Endothelial cell of umbilical vein (primary cell): Measurements from ENCODE around the gene ZFYVE26.

Source experiments
- EZH2 ChIP-seq: IDR thresholded peaks from 2 replicates; pipeline ENCODE4 v1.6.1; 2012; ENCODE audit warnings: borderline replicate concordance, low read depth, mild to moderate bottlenecking, moderate library complexity, low read length, inconsistent platforms; ENCODE audit not compliant: severe bottlenecking
- FOS ChIP-seq: IDR thresholded peaks from 2 replicates; pipeline ENCODE4 v1.6.1; 2011; ENCODE audit warnings: mild to moderate bottlenecking, low read length, moderate library complexity, borderline replicate concordance; ENCODE audit not compliant: insufficient read depth
- JUN ChIP-seq: IDR thresholded peaks from 2 replicates; pipeline ENCODE4 v1.6.1; 2011; ENCODE audit warnings: borderline replicate concordance, low read depth; ENCODE audit not compliant: insufficient read length, insufficient read depth
- MYC ChIP-seq: IDR thresholded peaks from one replicate; pipeline ENCODE4 v1.6.1; 2011; ENCODE audit warnings: mild to moderate bottlenecking, low read depth, low read length
- POLR2A ChIP-seq: IDR thresholded peaks from 2 replicates; pipeline ENCODE4 v1.6.1; 2012; ENCODE audit warnings: low read depth, mild to moderate bottlenecking, control low read depth, low read length
- POLR2AphosphoS5 ChIP-seq: IDR thresholded peaks from 2 replicates; pipeline ENCODE4 v1.6.1; 2012; ENCODE audit warnings: low read depth, mild to moderate bottlenecking, control low read depth, low read length, moderate library complexity; ENCODE audit not compliant: insufficient read depth
- TF ChIP-seq, protein P1 (sequence below), 2 donors: IDR thresholded peaks; 1 replicate in 1 of 2; 2 replicates in 1 of 2; pipeline ENCODE4 v1.5.1; 2011; ENCODE audit warnings: low read length in 2 of 2, mild to moderate bottlenecking in 2 of 2, moderate library complexity in 2 of 2, control low read depth in 1 of 2, inconsistent platforms in 1 of 2, low read depth in 1 of 2; ENCODE audit not compliant: insufficient read depth in 1 of 2; ENCODE audit errors: extremely low read depth in 1 of 2
- TF ChIP-seq, protein P2 (sequence below): IDR thresholded peaks from 2 replicates; pipeline ENCODE4 v1.6.1; 2011; ENCODE audit not compliant: insufficient read depth, insufficient read length

DNA sequence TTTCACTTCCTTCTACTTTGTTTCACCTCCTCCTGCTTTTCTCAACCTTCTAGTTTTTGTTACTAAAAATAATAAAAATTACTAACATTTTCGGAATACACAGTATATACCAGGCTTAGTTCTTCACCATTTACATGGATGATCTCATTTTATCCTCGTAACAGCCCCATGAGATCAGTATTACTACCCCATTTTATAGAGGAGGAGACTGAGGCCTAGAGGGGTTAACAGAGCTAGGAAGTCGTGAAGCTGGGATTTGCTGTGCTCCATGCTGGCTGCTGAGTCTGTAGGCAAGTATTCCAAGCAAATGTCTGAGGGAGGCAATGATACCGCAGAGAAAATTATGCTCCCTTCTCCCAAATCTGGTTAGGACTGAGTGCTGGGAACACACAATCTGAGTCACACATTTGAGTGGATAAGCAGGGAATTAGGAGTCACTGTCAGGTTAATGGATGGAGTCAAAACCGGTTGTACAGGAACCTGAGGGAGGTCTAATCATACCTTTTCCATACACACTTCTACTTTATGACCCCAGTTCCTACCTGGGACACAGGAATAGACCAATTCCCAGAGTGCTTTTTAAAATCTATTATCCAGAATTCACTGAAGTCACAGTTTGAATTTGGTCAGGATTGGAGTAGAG is 51.1 kb downstream of the ZFYVE26 start:
- TF ChIP-seq POLR2AphosphoS5: no peak
- TF ChIP-seq, protein P1, sequence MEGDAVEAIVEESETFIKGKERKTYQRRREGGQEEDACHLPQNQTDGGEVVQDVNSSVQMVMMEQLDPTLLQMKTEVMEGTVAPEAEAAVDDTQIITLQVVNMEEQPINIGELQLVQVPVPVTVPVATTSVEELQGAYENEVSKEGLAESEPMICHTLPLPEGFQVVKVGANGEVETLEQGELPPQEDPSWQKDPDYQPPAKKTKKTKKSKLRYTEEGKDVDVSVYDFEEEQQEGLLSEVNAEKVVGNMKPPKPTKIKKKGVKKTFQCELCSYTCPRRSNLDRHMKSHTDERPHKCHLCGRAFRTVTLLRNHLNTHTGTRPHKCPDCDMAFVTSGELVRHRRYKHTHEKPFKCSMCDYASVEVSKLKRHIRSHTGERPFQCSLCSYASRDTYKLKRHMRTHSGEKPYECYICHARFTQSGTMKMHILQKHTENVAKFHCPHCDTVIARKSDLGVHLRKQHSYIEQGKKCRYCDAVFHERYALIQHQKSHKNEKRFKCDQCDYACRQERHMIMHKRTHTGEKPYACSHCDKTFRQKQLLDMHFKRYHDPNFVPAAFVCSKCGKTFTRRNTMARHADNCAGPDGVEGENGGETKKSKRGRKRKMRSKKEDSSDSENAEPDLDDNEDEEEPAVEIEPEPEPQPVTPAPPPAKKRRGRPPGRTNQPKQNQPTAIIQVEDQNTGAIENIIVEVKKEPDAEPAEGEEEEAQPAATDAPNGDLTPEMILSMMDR (IDR thresholded peaks at IDR 0.05; ENCODE audit: extremely low read depth in 1 of 2, insufficient read depth in 1 of 2, low read depth in 1 of 2, low read length in 2 of 2): no peak
- no peak for TF ChIP-seq FOS
- TF ChIP-seq MYC: no peak
- TF ChIP-seq POLR2A: no peak
- TF ChIP-seq, protein P2, sequence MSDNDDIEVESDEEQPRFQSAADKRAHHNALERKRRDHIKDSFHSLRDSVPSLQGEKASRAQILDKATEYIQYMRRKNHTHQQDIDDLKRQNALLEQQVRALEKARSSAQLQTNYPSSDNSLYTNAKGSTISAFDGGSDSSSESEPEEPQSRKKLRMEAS: no peak
- no peak for TF ChIP-seq EZH2
- no peak for TF ChIP-seq JUN
